ENCODE measurements around the gene TSPAN18. TPM values are rescaled to one million over a fixed set of nuclear protein-coding genes. Genes with fewer than 3 reads are reported as not detected.
A peak's percentile ranks its signal among the peaks of the same experiment; 100 is the strongest.

TSPAN18 gene
- total RNA-seq, 4 donors from 2014 or later, result 2.2 to 18.1 (median 3.4) TPM

- no peak for ATAC-seq (ENCODE audit: low FRiP score)
- no peak for DNase-seq (ENCODE audit: low spot score)
- no peak for TF ChIP-seq CTCF (IDR thresholded peaks at IDR 0.05)
Measured at GRCh38 chr11:44928816-44929215, 202.1 kb downstream of the TSPAN18 start.

DNA sequence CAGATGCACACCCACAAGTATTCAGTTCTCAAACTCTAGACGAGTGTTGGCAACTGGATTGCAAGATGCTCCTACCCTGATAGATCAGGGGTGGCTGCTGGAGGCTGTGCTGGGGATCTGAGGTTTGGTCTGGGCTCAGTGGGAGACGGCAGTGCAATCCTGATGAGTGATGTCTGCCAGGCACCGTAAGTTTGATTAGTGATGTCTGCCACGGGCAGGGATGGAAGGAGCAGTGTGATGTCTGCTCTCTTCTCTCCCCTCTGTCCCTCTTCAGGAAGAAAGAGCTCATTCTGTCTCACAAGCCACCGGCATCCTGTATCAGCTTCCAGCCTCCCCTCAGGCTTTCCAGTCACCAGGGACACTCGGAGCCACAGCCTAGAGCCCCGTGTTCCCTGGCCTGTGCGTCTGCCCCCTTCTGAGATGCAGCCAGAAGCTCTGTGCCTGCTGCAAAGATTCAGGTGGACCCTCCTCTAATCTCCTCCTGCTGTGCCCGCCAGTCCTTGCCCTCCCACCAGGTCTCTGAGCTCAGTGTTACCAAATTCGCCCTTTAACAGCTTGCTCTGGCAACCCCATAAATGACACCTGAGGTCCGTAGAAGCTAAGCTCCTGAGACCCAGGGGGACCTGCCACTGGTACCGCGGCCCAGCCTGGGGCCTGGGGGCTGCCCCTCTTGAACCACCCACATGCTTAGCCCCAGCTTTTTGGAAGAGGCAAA, 204.0 kb downstream of the TSPAN18 start:
- no peak for ATAC-seq (ENCODE audit: low FRiP score)
- DNase-seq (ENCODE audit: low spot score), result no peak
- TF ChIP-seq CTCF (IDR thresholded peaks at IDR 0.05), result no peak

DNA sequence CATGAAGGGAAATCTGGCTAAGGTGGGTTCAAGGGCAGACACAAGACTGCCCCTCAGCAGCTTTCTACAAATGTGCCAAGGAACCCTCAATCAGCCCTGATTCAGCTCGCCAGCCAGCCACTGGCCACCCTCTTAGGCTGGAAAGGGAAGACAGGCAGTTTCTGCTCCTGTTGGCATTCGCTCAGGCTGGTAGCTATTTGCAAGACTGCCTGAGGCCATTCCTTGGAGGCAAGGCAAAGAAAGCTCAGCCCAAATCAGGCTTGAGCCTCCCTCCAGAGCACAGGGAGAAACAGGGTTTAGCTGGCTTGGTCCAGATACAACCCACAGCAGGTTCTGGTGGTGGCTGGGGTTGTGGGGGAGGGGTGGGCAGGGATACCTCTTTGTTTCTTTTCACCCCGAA, 204.7 kb downstream of the TSPAN18 start:
- no peak for DNase-seq (ENCODE audit: low spot score)
- TF ChIP-seq CTCF (IDR thresholded peaks at IDR 0.05), result no peak
- no peak for ATAC-seq (ENCODE audit: low FRiP score)

DNA sequence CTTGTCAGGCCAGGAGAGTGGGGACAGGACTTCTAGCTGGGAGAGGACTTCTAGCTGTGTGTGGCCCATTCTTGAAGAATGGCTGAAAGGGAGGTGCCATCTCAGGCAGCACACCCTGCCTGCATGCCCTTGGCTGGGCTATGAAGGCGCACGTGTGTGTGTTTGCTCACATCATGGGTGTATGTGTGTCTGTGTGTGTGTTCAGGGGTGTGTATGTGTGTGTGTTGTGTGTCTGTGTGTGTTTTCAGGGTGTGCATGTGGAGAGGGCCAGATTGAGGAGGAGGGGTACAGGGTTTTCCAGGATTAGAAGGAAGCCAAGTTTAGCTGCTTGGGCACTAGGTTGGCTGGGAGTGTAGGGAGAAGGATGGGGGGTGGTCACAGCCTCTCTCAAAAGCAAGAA, 207.3 kb downstream of the TSPAN18 start:
- TF ChIP-seq CTCF (IDR thresholded peaks at IDR 0.05), result no peak
- no peak for ATAC-seq (ENCODE audit: low FRiP score)

DNA sequence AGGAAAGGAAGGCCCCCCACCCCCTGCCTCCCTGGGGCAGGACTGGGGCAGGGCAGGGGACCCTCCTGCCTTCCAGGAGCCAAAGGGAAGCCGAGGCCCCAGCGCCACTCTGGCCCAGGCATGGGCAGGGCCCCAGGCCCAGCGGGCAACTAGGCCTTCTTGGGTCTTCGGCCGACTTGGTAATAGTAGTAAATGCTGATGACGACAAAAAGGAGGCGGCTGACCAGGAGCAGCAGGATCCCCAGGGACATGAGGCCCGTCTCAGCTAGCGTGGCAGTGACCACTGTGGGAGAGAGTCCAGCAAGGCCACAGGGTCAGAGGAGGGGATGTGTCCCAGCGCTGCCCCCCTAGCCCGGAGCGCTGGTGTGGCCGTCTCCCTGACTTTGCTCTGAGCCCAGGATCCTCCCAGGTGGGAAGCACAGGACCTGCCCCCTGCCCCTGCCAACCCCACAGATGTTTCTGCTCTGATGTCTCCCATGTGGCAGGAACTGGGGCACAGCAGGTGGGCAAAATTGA, 208.0 kb downstream of the TSPAN18 start:
- TF ChIP-seq CTCF (IDR thresholded peaks at IDR 0.05), result no peak
- no peak for ATAC-seq (ENCODE audit: low FRiP score)
- DNase-seq (ENCODE audit: low spot score), result no peak

More for the DNA sequence above, 207.3 kb downstream of the TSPAN18 start:
- no peak for DNase-seq (ENCODE audit: low spot score)

DNA sequence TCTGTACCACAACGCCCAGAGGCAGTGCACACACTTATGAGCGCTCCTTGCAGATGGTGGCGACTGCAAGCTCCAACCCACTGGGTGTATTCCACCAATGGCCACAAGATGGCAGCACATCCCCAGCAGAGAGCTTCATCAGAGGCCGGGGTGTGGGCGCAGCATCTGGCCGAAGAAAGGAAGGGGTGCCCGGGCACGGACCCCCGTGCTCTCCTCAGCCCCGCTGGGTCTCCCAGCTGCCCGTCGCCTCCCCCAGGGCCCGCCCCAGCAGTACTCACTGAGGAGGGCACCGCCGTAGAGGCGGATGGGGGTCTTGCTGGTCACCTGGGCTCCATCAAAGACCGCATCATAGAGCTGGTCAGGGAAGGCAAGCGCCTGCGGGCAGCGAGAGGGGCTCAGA, 209.8 kb downstream of the TSPAN18 start:
- DNase-seq (ENCODE audit: low spot score) (peak; percentile 93), ATAC-seq (ENCODE audit: low FRiP score) (peak; percentile 55)

More for the DNA sequence above, 209.8 kb downstream of the TSPAN18 start:
- TF ChIP-seq CTCF (IDR thresholded peaks at IDR 0.05), result peak in 2 of 3 donors; percentile 77 to 97

All from omental fat pad (tissue), 4 donors.